HL-60 (cell line): ENCODE data around the gene EPHB3.
"Not testable (repeated sequence)": the region's sequence is repeated elsewhere in the genome, so short reads cannot be mapped to it uniquely, and the experiment has no call there.

Experiments
- DNase-seq, 2 experiments: peaks; one replicate each; pipeline ENCODE4 v3.0.0-alpha.2; 2010 to 2020; ENCODE audit warnings: low read depth in 1 of 2, low spot score in 1 of 2
- H3K27ac ChIP-seq: fragments of 250-450 bp; sonication (Bioruptor Pico); replicated peaks from 2 replicates; pipeline ENCODE4 v1.5.1; 2020; ENCODE audit warnings: mild to moderate bottlenecking, moderate library complexity
- H3K27me3 ChIP-seq: fragments of 250-450 bp; sonication (Bioruptor Pico); 2 replicates; pipeline ENCODE4 v1.5.1; 2021; ENCODE audit warnings: mild to moderate bottlenecking, moderate library complexity; ENCODE audit not compliant: insufficient read depth, poor library complexity, severe bottlenecking
- H3K4me3 ChIP-seq: replicated peaks from 2 replicates; pipeline ENCODE4 v1.5.1; 2011; ENCODE audit warnings: mild to moderate bottlenecking, control low read depth, low read length; ENCODE audit not compliant: insufficient read depth
- CTCF ChIP-seq: IDR thresholded peaks from one replicate; pipeline ENCODE4 v1.5.1; 2011; ENCODE audit warnings: low read length, control low read depth, inconsistent platforms; ENCODE audit not compliant: insufficient read depth
- GABPA ChIP-seq: IDR thresholded peaks from 2 replicates; pipeline ENCODE4 v1.6.1; 2012; ENCODE audit warnings: low read depth
- POLR2AphosphoS5 ChIP-seq: IDR thresholded peaks from 2 replicates; pipeline ENCODE4 v1.6.1; 2012; ENCODE audit warnings: low read depth
- REST ChIP-seq: IDR thresholded peaks from 2 replicates; pipeline ENCODE4 v1.6.1; 2012; ENCODE audit warnings: low read depth; ENCODE audit not compliant: insufficient replicate concordance
- SPI1 ChIP-seq: IDR thresholded peaks from 2 replicates; pipeline ENCODE4 v1.6.1; 2012; ENCODE audit warnings: low read depth, mild to moderate bottlenecking, borderline replicate concordance

Gene EPHB3

GRCh38 chr3:184619787-184620430 lies 58.3 kb downstream of the EPHB3 start:
- no peak overlapping the region for H3K4me3 ChIP-seq
- DNase-seq = no peak
- H3K27me3 ChIP-seq = no peaks in the 10 kb centered on the region
- TF ChIP-seq REST (no peak), SPI1 (no peak), GABPA (no peak), CTCF (no peak), POLR2AphosphoS5 (no peak)
- no peak overlapping the region for H3K27ac ChIP-seq

GRCh38 chr3:184620475-184621119 lies 59.0 kb downstream of the EPHB3 start:
- Histone ChIP-seq H3K27ac (no peak overlapping the region), H3K4me3 (no peak overlapping the region), H3K27me3 (no peaks in the 10 kb centered on the region)
- TF ChIP-seq SPI1 (no peak), GABPA (no peak), POLR2AphosphoS5 (no peak), CTCF (no peak), REST (no peak)
- DNase-seq = no peak

GRCh38 chr3:184622156-184622555 lies 60.6 kb downstream of the EPHB3 start:
- DNase-seq, H3K27ac ChIP-seq: not testable (repeated sequence)

GRCh38 chr3:184626923-184627322 lies 65.3 kb downstream of the EPHB3 start:
- H3K27ac ChIP-seq = no peak overlapping the region

More at GRCh38 chr3:184622156-184622555, 60.6 kb downstream of the EPHB3 start:
- not testable (repeated sequence) for H3K4me3 ChIP-seq, H3K27me3 ChIP-seq

More at GRCh38 chr3:184626923-184627322, 65.3 kb downstream of the EPHB3 start:
- TF ChIP-seq POLR2AphosphoS5 (no peak), CTCF (no peak), GABPA (no peak), SPI1 (no peak), REST (no peak)
- H3K4me3 ChIP-seq = no peak overlapping the region
- H3K27me3 ChIP-seq = no peaks in the 10 kb centered on the region
- DNase-seq = no peak
